GM23338 (cell line): ENCODE results near the gene THBS2. TPM values are rescaled to one million over a fixed set of nuclear protein-coding genes. Genes with fewer than 3 reads are reported as not detected.

Experiments
- EZH2 ChIP-seq: fragments of 200-600 bp; sonication (generic); IDR thresholded peaks from one replicate; pipeline ENCODE4 v1.8.0; 2017; ENCODE audit warnings: antibody characterized with exemption, mild to moderate bottlenecking, low read depth; ENCODE audit not compliant: unreplicated experiment
- EZH2phosphoT487 ChIP-seq: fragments of 200-600 bp; sonication (generic); IDR thresholded peaks from one replicate; pipeline ENCODE4 v1.8.1; 2018; ENCODE audit warnings: antibody characterized with exemption; ENCODE audit not compliant: unreplicated experiment
- POLR2AphosphoS5 ChIP-seq: IDR thresholded peaks from 2 replicates; pipeline ENCODE4 v1.6.1; 2016; ENCODE audit warnings: antibody characterized with exemption, low read depth
- ZNF114 ChIP-seq: fragments of 250-450 bp; sonication (Bioruptor Pico); IDR thresholded peaks from 2 replicates; pipeline ENCODE4 v1.5.0; 2020; ENCODE audit warnings: mild to moderate bottlenecking, moderate library complexity
- polyA plus RNA-seq: library from polyadenylated mRNA; unstranded; fragments of >200 nt; fragmentation: Nextera tagmentation; extraction: Ambion mirVana; gene quantifications from 2 replicates; pipeline ENCODE4 v1.2.1, GENCODE V29; 2016
- total RNA-seq: library from RNA; depleted of rRNA; stranded (reverse); fragments of >200 nt; shearing (Covaris generic); gene quantifications from 2 replicates; pipeline ENCODE4 v1.2.3, GENCODE V29; 2014
- TF ChIP-seq, protein P1 (sequence below): fragments of 250-450 bp; sonication (Bioruptor Pico); IDR thresholded peaks from 2 replicates; pipeline ENCODE4 v1.5.0; 2020; ENCODE audit warnings: mild to moderate bottlenecking, moderate library complexity
- TF ChIP-seq, protein P2 (sequence below), 2 experiments: fragments of 200-600 bp in 1 of 2; sonication (generic) in 1 of 2; conservative IDR thresholded peaks; 2 replicates each; pipeline versions ENCODE4 v1.5.1 to v1.6.1; 2016 to 2017; ENCODE audit warnings: antibody characterized with exemption in 2 of 2, low read depth in 2 of 2, mild to moderate bottlenecking in 2 of 2, moderate library complexity in 1 of 2
- TF ChIP-seq, protein P3 (sequence below): IDR thresholded peaks from 2 replicates; pipeline ENCODE4 v1.6.1; 2016; ENCODE audit warnings: antibody characterized with exemption

THBS2 gene
- total and polyA plus RNA-seq, 2 experiments from 2014 or later = 7.9 to 44.7 TPM

DNA sequence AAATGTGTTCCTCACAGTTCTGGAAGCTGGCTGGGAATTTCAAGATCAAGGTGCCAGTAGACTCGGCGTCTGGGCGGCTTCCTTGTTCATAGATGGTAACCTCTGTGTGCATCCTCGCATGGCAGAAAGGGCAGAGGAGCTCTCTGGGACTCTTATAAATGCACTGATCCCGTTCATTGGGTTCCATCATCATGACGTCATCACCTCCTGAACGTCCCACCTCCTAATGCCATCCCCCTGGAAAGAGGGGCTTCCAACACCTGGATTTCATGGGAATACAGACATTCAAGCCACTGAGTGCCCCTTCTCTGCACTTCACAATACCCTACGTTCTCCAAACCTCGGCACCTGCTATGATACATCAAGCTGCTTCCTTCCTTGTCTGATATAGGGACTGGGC, 37.5 kb upstream of the THBS2 start (continued):
- TF ChIP-seq, protein P1, sequence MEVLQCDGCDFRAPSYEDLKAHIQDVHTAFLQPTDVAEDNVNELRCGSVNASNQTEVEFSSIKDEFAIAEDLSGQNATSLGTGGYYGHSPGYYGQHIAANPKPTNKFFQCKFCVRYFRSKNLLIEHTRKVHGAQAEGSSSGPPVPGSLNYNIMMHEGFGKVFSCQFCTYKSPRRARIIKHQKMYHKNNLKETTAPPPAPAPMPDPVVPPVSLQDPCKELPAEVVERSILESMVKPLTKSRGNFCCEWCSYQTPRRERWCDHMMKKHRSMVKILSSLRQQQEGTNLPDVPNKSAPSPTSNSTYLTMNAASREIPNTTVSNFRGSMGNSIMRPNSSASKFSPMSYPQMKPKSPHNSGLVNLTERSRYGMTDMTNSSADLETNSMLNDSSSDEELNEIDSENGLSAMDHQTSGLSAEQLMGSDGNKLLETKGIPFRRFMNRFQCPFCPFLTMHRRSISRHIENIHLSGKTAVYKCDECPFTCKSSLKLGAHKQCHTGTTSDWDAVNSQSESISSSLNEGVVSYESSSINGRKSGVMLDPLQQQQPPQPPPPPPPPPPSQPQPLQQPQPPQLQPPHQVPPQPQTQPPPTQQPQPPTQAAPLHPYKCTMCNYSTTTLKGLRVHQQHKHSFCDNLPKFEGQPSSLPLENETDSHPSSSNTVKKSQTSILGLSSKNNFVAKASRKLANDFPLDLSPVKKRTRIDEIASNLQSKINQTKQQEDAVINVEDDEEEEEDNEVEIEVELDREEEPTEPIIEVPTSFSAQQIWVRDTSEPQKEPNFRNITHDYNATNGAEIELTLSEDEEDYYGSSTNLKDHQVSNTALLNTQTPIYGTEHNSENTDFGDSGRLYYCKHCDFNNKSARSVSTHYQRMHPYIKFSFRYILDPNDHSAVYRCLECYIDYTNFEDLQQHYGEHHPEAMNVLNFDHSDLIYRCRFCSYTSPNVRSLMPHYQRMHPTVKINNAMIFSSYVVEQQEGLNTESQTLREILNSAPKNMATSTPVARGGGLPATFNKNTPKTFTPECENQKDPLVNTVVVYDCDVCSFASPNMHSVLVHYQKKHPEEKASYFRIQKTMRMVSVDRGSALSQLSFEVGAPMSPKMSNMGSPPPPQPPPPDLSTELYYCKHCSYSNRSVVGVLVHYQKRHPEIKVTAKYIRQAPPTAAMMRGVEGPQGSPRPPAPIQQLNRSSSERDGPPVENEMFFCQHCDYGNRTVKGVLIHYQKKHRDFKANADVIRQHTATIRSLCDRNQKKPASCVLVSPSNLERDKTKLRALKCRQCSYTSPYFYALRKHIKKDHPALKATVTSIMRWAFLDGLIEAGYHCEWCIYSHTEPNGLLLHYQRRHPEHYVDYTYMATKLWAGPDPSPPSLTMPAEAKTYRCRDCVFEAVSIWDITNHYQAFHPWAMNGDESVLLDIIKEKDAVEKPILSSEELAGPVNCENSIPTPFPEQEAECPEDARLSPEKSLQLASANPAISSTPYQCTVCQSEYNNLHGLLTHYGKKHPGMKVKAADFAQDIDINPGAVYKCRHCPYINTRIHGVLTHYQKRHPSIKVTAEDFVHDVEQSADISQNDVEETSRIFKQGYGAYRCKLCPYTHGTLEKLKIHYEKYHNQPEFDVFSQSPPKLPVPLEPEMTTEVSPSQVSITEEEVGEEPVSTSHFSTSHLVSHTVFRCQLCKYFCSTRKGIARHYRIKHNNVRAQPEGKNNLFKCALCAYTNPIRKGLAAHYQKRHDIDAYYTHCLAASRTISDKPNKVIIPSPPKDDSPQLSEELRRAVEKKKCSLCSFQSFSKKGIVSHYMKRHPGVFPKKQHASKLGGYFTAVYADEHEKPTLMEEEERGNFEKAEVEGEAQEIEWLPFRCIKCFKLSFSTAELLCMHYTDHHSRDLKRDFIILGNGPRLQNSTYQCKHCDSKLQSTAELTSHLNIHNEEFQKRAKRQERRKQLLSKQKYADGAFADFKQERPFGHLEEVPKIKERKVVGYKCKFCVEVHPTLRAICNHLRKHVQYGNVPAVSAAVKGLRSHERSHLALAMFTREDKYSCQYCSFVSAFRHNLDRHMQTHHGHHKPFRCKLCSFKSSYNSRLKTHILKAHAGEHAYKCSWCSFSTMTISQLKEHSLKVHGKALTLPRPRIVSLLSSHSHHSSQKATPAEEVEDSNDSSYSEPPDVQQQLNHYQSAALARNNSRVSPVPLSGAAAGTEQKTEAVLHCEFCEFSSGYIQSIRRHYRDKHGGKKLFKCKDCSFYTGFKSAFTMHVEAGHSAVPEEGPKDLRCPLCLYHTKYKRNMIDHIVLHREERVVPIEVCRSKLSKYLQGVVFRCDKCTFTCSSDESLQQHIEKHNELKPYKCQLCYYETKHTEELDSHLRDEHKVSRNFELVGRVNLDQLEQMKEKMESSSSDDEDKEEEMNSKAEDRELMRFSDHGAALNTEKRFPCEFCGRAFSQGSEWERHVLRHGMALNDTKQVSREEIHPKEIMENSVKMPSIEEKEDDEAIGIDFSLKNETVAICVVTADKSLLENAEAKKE = no peak
- TF ChIP-seq, protein P2, sequence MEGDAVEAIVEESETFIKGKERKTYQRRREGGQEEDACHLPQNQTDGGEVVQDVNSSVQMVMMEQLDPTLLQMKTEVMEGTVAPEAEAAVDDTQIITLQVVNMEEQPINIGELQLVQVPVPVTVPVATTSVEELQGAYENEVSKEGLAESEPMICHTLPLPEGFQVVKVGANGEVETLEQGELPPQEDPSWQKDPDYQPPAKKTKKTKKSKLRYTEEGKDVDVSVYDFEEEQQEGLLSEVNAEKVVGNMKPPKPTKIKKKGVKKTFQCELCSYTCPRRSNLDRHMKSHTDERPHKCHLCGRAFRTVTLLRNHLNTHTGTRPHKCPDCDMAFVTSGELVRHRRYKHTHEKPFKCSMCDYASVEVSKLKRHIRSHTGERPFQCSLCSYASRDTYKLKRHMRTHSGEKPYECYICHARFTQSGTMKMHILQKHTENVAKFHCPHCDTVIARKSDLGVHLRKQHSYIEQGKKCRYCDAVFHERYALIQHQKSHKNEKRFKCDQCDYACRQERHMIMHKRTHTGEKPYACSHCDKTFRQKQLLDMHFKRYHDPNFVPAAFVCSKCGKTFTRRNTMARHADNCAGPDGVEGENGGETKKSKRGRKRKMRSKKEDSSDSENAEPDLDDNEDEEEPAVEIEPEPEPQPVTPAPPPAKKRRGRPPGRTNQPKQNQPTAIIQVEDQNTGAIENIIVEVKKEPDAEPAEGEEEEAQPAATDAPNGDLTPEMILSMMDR (conservative IDR thresholded peaks at IDR 0.05; ENCODE audit: low read depth in 2 of 2) = no peak
- TF ChIP-seq EZH2phosphoT487 (no peak), POLR2AphosphoS5 (no peak), ZNF114 (CRISPR knock-in tag) (no peak), EZH2 (no peak)
- TF ChIP-seq, protein P3, sequence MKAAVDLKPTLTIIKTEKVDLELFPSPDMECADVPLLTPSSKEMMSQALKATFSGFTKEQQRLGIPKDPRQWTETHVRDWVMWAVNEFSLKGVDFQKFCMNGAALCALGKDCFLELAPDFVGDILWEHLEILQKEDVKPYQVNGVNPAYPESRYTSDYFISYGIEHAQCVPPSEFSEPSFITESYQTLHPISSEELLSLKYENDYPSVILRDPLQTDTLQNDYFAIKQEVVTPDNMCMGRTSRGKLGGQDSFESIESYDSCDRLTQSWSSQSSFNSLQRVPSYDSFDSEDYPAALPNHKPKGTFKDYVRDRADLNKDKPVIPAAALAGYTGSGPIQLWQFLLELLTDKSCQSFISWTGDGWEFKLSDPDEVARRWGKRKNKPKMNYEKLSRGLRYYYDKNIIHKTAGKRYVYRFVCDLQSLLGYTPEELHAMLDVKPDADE = no peak
